Measurements from ENCODE around the gene RAB40C. TPM values are rescaled to one million over a fixed set of nuclear protein-coding genes. Genes with fewer than 3 reads are reported as not detected.

RAB40C gene
- total and polyA plus RNA-seq, 2 donors (not counting 1 experiment from before 2014, with no cell fraction given) = 3.2 to 11.6 TPM

GRCh38 chr16:548586-548985, 41.3 kb upstream of the RAB40C start:
- peaks cover 14% of the 10 kb centered on the region for H3K79me2 ChIP-seq (ENCODE audit: control insufficient read depth, insufficient read depth, low read length)
- no peak overlapping the region for H3K27ac ChIP-seq (ENCODE audit: insufficient read depth, low read length)
- no peaks in the 10 kb centered on the region for H3K9me3 ChIP-seq (ENCODE audit: control insufficient read depth, insufficient read depth, low read depth, low read length)
- TF ChIP-seq CTCF (conservative IDR thresholded peaks at IDR 0.05 in 1 of 2, IDR thresholded peaks at IDR 0.05 in 1 of 2; ENCODE audit: low read depth in 1 of 2, low read length in 2 of 2) (no peak), EZH2 (IDR thresholded peaks at IDR 0.05; ENCODE audit: low read length, missing control alignments) (no peak)
- no peak overlapping the region for H3K9ac ChIP-seq (ENCODE audit: insufficient read depth, low read length)
- no peaks in the 10 kb centered on the region for H3K4me1 ChIP-seq (ENCODE audit: control insufficient read depth, extremely low read depth, insufficient read depth, low read length)
- peaks cover 20% of the 10 kb centered on the region for H3K36me3 ChIP-seq (ENCODE audit: control insufficient read depth, insufficient read depth, low read length)
- no peak overlapping the region for H2AFZ ChIP-seq (ENCODE audit: low read length)
- H3K27me3 ChIP-seq (ENCODE audit: control insufficient read depth, insufficient read depth, low read length) = no peaks in the 10 kb centered on the region
- H4K20me1 ChIP-seq (ENCODE audit: control insufficient read depth, extremely low read depth, insufficient read depth, low read length) = no peaks in the 10 kb centered on the region
- DNase-seq (ENCODE audit: low read depth in 2 of 2) = no peak
- H3K4me3 ChIP-seq (replicated peaks in 1 of 4; ENCODE audit: control extremely low read depth in 1 of 4, insufficient read depth in 1 of 4, low read depth in 3 of 4, low read length in 4 of 4) = no peak overlapping the region
- H3K4me2 ChIP-seq (ENCODE audit: extremely low read depth, insufficient read depth, low read length) = no peak overlapping the region

- no peak for TF ChIP-seq CTCF (conservative IDR thresholded peaks at IDR 0.05 in 1 of 2, IDR thresholded peaks at IDR 0.05 in 1 of 2; ENCODE audit: low read depth in 1 of 2, low read length in 2 of 2)
- no peak for TF ChIP-seq EZH2 (IDR thresholded peaks at IDR 0.05; ENCODE audit: low read length, missing control alignments)
- no peaks in the 10 kb centered on the region for H3K4me1 ChIP-seq (ENCODE audit: control insufficient read depth, extremely low read depth, insufficient read depth, low read length)
- no peaks in the 10 kb centered on the region for H4K20me1 ChIP-seq (ENCODE audit: control insufficient read depth, extremely low read depth, insufficient read depth, low read length)
- no peak overlapping the region for H3K9ac ChIP-seq (ENCODE audit: insufficient read depth, low read length)
- H3K79me2 ChIP-seq (ENCODE audit: control insufficient read depth, insufficient read depth, low read length) = peaks cover 10% of the 10 kb centered on the region
- H3K27ac ChIP-seq (ENCODE audit: insufficient read depth, low read length) = no peak overlapping the region
- H3K4me3 ChIP-seq (replicated peaks in 1 of 4; ENCODE audit: control extremely low read depth in 1 of 4, insufficient read depth in 1 of 4, low read depth in 3 of 4, low read length in 4 of 4) = no peak overlapping the region
- H2AFZ ChIP-seq (ENCODE audit: low read length) = no peak overlapping the region
- H3K4me2 ChIP-seq (ENCODE audit: extremely low read depth, insufficient read depth, low read length) = no peak overlapping the region
- no peaks in the 10 kb centered on the region for H3K9me3 ChIP-seq (ENCODE audit: control insufficient read depth, insufficient read depth, low read depth, low read length)
- no peaks in the 10 kb centered on the region for H3K27me3 ChIP-seq (ENCODE audit: control insufficient read depth, insufficient read depth, low read length)
- H3K36me3 ChIP-seq (ENCODE audit: control insufficient read depth, insufficient read depth, low read length) = peaks cover 20% of the 10 kb centered on the region
- no peak for DNase-seq (ENCODE audit: low read depth in 2 of 2)
Observed at GRCh38 chr16:549544-550263, 40.2 kb upstream of the RAB40C start.

GRCh38 chr16:551210-551609, 38.7 kb upstream of the RAB40C start:
- Histone ChIP-seq H3K27me3 (ENCODE audit: control insufficient read depth, insufficient read depth, low read length) (no peaks in the 10 kb centered on the region), H3K4me2 (ENCODE audit: extremely low read depth, insufficient read depth, low read length) (no peak overlapping the region), H4K20me1 (ENCODE audit: control insufficient read depth, extremely low read depth, insufficient read depth, low read length) (no peaks in the 10 kb centered on the region), H3K4me1 (ENCODE audit: control insufficient read depth, extremely low read depth, insufficient read depth, low read length) (no peaks in the 10 kb centered on the region), H3K9me3 (ENCODE audit: control insufficient read depth, insufficient read depth, low read depth, low read length) (no peaks in the 10 kb centered on the region), H3K4me3 (replicated peaks in 1 of 4; ENCODE audit: control extremely low read depth in 1 of 4, insufficient read depth in 1 of 4, low read depth in 3 of 4, low read length in 4 of 4) (no peak overlapping the region), H3K79me2 (ENCODE audit: control insufficient read depth, insufficient read depth, low read length) (peaks cover 3% of the 10 kb centered on the region), H3K9ac (ENCODE audit: insufficient read depth, low read length) (no peak overlapping the region), H3K27ac (ENCODE audit: insufficient read depth, low read length) (no peak overlapping the region), H3K36me3 (ENCODE audit: control insufficient read depth, insufficient read depth, low read length) (peaks cover 20% of the 10 kb centered on the region), H2AFZ (ENCODE audit: low read length) (no peak overlapping the region)
- no peak for DNase-seq (ENCODE audit: low read depth in 2 of 2)
- TF ChIP-seq EZH2 (IDR thresholded peaks at IDR 0.05; ENCODE audit: low read length, missing control alignments) = no peak
- no peak for TF ChIP-seq CTCF (conservative IDR thresholded peaks at IDR 0.05 in 1 of 2, IDR thresholded peaks at IDR 0.05 in 1 of 2; ENCODE audit: low read depth in 1 of 2, low read length in 2 of 2)

All from fibroblast of lung (primary cell).